Osteocyte (in vitro differentiated cells): ENCODE results near the gene CDC20B. TPM values are rescaled to one million over a fixed set of nuclear protein-coding genes. Genes with fewer than 3 reads are reported as not detected.
A peak's percentile ranks its signal among the peaks of the same experiment; 100 is the strongest.

Source experiments
- DNase-seq: peaks from one replicate; pipeline ENCODE4 v3.0.0; 2021; ENCODE audit warnings: mixed read lengths; ENCODE audit not compliant: unreplicated experiment; ENCODE audit errors: extremely low spot score
- H3K27ac Mint-ChIP-seq: one replicate; pipeline ENCODE4 v1.8.0; 2021; ENCODE audit warnings: mild to moderate bottlenecking, mixed read lengths; ENCODE audit not compliant: unreplicated experiment
- H3K27me3 Mint-ChIP-seq: one replicate; pipeline ENCODE4 v1.8.0; 2021; ENCODE audit warnings: mixed read lengths; ENCODE audit not compliant: unreplicated experiment
- H3K36me3 Mint-ChIP-seq: one replicate; pipeline ENCODE4 v1.8.0; 2021; ENCODE audit warnings: mixed read lengths; ENCODE audit not compliant: unreplicated experiment
- H3K4me1 Mint-ChIP-seq: one replicate; pipeline ENCODE4 v1.8.0; 2021; ENCODE audit warnings: mixed read lengths; ENCODE audit not compliant: unreplicated experiment
- H3K4me3 Mint-ChIP-seq: one replicate; pipeline ENCODE4 v1.8.0; 2021; ENCODE audit warnings: mild to moderate bottlenecking, moderate library complexity, mixed read lengths; ENCODE audit not compliant: unreplicated experiment
- H3K9me3 Mint-ChIP-seq: one replicate; pipeline ENCODE4 v1.8.0; 2021; ENCODE audit warnings: mixed read lengths; ENCODE audit not compliant: unreplicated experiment
- CTCF ChIP-seq: fragments of 200-600 bp; sonication (generic); IDR thresholded peaks from 2 replicates; pipeline ENCODE4 v1.5.0; 2021; ENCODE audit warnings: antibody characterized with exemption, mild to moderate bottlenecking, moderate library complexity
- total RNA-seq: library from RNA; stranded (reverse); gene quantifications from 2 replicates; pipeline ENCODE4 v1.2.1, GENCODE V29; 2021

Gene CDC20B
- total RNA-seq, 1 donor from 2014 or later: not detected

- Mint-ChIP-seq H3K36me3 (no peaks in the 10 kb centered on the region), H3K27ac (no peak overlapping the region), H3K4me3 (no peak overlapping the region), H3K4me1 (peaks cover 4% of the 10 kb centered on the region), H3K9me3 (no peaks in the 10 kb centered on the region), H3K27me3 (peaks cover 47% of the 10 kb centered on the region)
- peak; percentile 90 for DNase-seq
- TF ChIP-seq CTCF: peak; percentile 98
These were observed 26.3 kb downstream of the CDC20B start for GRCh38 chr5:55146543-55147151.

GRCh38 chr5:55146080-55146479 is 26.9 kb downstream of the CDC20B start:
- no peak overlapping the region for H3K4me3 Mint-ChIP-seq

GRCh38 chr5:55143624-55144023 is 29.4 kb downstream of the CDC20B start:
- no peak for DNase-seq
- no peaks in the 10 kb centered on the region for H3K9me3 Mint-ChIP-seq
- H3K4me1 Mint-ChIP-seq: peaks cover 4% of the 10 kb centered on the region
- no peak overlapping the region for H3K4me3 Mint-ChIP-seq
- TF ChIP-seq CTCF: no peak
- H3K36me3 Mint-ChIP-seq: no peaks in the 10 kb centered on the region
- no peak overlapping the region for H3K27ac Mint-ChIP-seq
- peaks cover 46% of the 10 kb centered on the region for H3K27me3 Mint-ChIP-seq

More at GRCh38 chr5:55146080-55146479, 26.9 kb downstream of the CDC20B start:
- Mint-ChIP-seq H3K27me3 (peaks cover 45% of the 10 kb centered on the region), H3K27ac (no peak overlapping the region), H3K36me3 (no peaks in the 10 kb centered on the region), H3K4me1 (peaks cover 4% of the 10 kb centered on the region), H3K9me3 (no peaks in the 10 kb centered on the region)
- DNase-seq: no peak
- no peak for TF ChIP-seq CTCF

- H3K9me3 Mint-ChIP-seq: no peaks in the 10 kb centered on the region
- H3K4me3 Mint-ChIP-seq: no peak overlapping the region
- no peaks in the 10 kb centered on the region for H3K36me3 Mint-ChIP-seq
- TF ChIP-seq CTCF: no peak
- H3K27me3 Mint-ChIP-seq: peaks cover 53% of the 10 kb centered on the region
- no peak for DNase-seq
- no peak overlapping the region for H3K27ac Mint-ChIP-seq
- peaks cover 4% of the 10 kb centered on the region for H3K4me1 Mint-ChIP-seq
These were observed 30.9 kb downstream of the CDC20B start for GRCh38 chr5:55141945-55142690.

GRCh38 chr5:55140908-55141665 is 31.9 kb downstream of the CDC20B start:
- H3K9me3 Mint-ChIP-seq: no peaks in the 10 kb centered on the region
- peaks cover 50% of the 10 kb centered on the region for H3K27me3 Mint-ChIP-seq
- no peak overlapping the region for H3K4me3 Mint-ChIP-seq
- no peaks in the 10 kb centered on the region for H3K36me3 Mint-ChIP-seq
- no peaks in the 10 kb centered on the region for H3K4me1 Mint-ChIP-seq
- no peak overlapping the region for H3K27ac Mint-ChIP-seq
- no peak for TF ChIP-seq CTCF
- no peak for DNase-seq
